Measurements from ENCODE around the gene CAMSAP3.

CAMSAP3 gene

GRCh38 chr19:7635670-7636069, 40.0 kb downstream of the CAMSAP3 start:
- ChIA-PET CTCF (interaction anchor here (0.6 kb wide), 2 partner anchors 68 to 160 kb away, joined by 3 read pairs; no protein-coding TSS in a partner anchor), POLR2A (ENCODE audit: low non-redundant PET) (no interaction called here)
- no peak for DNase-seq (ENCODE audit: low spot score)

DNA sequence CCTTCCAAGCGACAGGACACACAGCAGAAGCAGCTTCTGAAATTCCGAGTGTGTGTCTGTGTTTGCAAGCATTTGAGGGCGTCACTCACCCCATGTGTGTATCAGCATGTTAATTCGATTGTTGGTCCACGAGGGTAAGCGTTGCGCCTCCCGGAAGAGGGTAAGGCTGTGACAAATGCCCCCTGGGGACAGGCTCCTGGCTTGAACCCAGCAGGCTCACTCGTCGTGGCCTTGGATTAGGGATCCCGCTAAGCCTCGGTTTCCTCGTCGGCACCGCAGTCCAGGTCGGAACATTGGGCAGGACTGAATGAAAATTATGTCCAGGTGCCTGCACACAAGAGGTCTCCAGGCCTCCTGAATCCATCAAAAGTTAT, 40.6 kb downstream of the CAMSAP3 start:
- POLR2A ChIA-PET (ENCODE audit: low non-redundant PET): no interaction called here
- TF ChIP-seq, protein P1, sequence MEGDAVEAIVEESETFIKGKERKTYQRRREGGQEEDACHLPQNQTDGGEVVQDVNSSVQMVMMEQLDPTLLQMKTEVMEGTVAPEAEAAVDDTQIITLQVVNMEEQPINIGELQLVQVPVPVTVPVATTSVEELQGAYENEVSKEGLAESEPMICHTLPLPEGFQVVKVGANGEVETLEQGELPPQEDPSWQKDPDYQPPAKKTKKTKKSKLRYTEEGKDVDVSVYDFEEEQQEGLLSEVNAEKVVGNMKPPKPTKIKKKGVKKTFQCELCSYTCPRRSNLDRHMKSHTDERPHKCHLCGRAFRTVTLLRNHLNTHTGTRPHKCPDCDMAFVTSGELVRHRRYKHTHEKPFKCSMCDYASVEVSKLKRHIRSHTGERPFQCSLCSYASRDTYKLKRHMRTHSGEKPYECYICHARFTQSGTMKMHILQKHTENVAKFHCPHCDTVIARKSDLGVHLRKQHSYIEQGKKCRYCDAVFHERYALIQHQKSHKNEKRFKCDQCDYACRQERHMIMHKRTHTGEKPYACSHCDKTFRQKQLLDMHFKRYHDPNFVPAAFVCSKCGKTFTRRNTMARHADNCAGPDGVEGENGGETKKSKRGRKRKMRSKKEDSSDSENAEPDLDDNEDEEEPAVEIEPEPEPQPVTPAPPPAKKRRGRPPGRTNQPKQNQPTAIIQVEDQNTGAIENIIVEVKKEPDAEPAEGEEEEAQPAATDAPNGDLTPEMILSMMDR (conservative IDR thresholded peaks at IDR 0.05; ENCODE audit: low read depth): no peak
- peak overlapping the region; percentile 71 for H3K27ac ChIP-seq
- DNase-seq (ENCODE audit: low spot score): no peak
- CTCF ChIA-PET: interaction anchor here (0.6 kb wide), 1 partner anchor 68 kb away, joined by 3 read pairs; no protein-coding TSS in a partner anchor

More at GRCh38 chr19:7635670-7636069, 40.0 kb downstream of the CAMSAP3 start:
- H3K27ac ChIP-seq: no peak overlapping the region
- TF ChIP-seq, protein P1 (conservative IDR thresholded peaks at IDR 0.05; ENCODE audit: low read depth): no peak

DNA sequence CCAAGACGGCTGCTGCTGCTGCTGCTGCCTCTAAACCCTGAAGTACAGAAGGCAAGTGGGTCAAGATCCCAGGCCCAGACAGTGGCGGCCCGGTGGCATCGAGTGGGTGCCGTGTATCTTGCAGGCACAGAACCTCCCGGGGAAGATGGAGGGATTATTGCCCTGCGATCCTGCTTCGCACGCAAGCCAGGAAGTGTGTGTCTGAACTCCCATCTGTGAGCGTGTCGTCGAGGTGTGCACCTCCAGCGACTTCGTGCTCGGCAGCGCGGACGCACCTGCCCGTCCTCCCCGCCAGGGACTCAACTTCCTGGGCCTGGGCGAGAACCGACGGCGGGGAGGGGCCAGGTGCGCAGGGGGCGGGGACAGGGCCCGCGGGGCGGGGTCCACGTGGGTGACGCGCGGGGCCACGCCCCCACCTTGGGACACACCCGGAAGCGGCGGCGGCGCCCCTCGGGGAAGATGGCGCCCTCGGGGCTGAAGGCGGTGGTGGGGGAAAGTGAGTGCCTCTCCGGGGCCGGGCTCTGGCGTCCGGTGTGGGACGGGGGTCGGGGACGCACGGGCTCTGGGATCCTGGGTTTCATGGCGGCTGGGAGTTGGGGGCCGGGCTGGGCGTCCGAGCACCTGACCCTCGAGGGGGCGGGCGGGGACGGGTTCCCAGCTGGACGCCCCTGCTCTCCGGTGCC, 41.2 kb downstream of the CAMSAP3 start, which contains the start of gene STXBP2:
TSS of gene STXBP2 (plus strand) at position 420 of the 683 bp plus-strand sequence. CDS start at position 460, 40 bp downstream.
- TF ChIP-seq, protein P1 (conservative IDR thresholded peaks at IDR 0.05; ENCODE audit: low read depth): no peak
- ChIA-PET CTCF (interaction anchor here (0.5 to 1.2 kb wide), 2 partner anchors 163 kb away, joined by 6 to 8 read pairs; no protein-coding TSS in a partner anchor), POLR2A (ENCODE audit: low non-redundant PET) (interaction anchor here (0.6 to 0.8 kb wide), 2 partner anchors 17 to 202 kb away, joined by 3 to 6 read pairs; no protein-coding TSS in a partner anchor)
- DNase-seq (ENCODE audit: low spot score): peak; percentile 88
- H3K27ac ChIP-seq: peak within 1 kb of the TSS; percentile 71

- DNase-seq (ENCODE audit: low spot score): peak; percentile 19
- ChIA-PET POLR2A (ENCODE audit: low non-redundant PET) (interaction anchor here (0.6 to 0.8 kb wide), 2 partner anchors 18 to 201 kb away, joined by 3 to 6 read pairs; no protein-coding TSS in a partner anchor), CTCF (interaction anchor here (0.5 to 1.2 kb wide), 2 partner anchors 162 to 163 kb away, joined by 6 to 8 read pairs; no protein-coding TSS in a partner anchor)
- peak overlapping the region; percentile 71 for H3K27ac ChIP-seq
- TF ChIP-seq, protein P1 (conservative IDR thresholded peaks at IDR 0.05; ENCODE audit: low read depth): no peak
These were observed 42.0 kb downstream of the CAMSAP3 start for GRCh38 chr19:7637374-7638256.

GRCh38 chr19:7638802-7639465, 43.3 kb downstream of the CAMSAP3 start:
- peak overlapping the region; percentile 51 for H3K27ac ChIP-seq
- no peak for DNase-seq (ENCODE audit: low spot score)
- POLR2A ChIA-PET (ENCODE audit: low non-redundant PET): no interaction called here
- CTCF ChIA-PET: interaction anchor here (0.9 kb wide), 1 partner anchor 14 kb away, joined by 3 read pairs; no protein-coding TSS in a partner anchor
- TF ChIP-seq, protein P1 (conservative IDR thresholded peaks at IDR 0.05; ENCODE audit: low read depth): no peak
